Kidney (tissue), 14 donors: ENCODE measurements around the gene KRTAP6-2. TPM values are rescaled to one million over a fixed set of nuclear protein-coding genes. Genes with fewer than 3 reads are reported as not detected.

Experiments used
- DNase-seq, 5 donors: peaks; one replicate each; pipeline ENCODE4 v3.0.0-alpha.2; 2013 to 2020
- FAIRE-seq: peaks from 2 replicates; lab custom pipeline; 2012; peaks lifted over from hg19 to GRCh38; lab: Jason Lieb, UNC
- H3K27ac ChIP-seq, 2 donors: one replicate each; pipeline ENCODE4 v1.7.0; 2013; ENCODE audit warnings: low read depth in 2 of 2, low read length in 2 of 2, inconsistent platforms in 1 of 2
- H3K27me3 ChIP-seq: one replicate; pipeline ENCODE4 v1.7.1; 2013; ENCODE audit warnings: low read length, inconsistent platforms; ENCODE audit not compliant: control insufficient read depth, insufficient read depth
- H3K36me3 ChIP-seq, 3 donors: one replicate each; pipeline versions ENCODE4 v1.7.0 to v1.7.1; 2013; ENCODE audit warnings: low read length in 3 of 3, control low read depth in 1 of 3, inconsistent platforms in 1 of 3; ENCODE audit not compliant: insufficient read depth in 3 of 3, control insufficient read depth in 2 of 3
- H3K4me1 ChIP-seq, 3 donors: one replicate each; pipeline versions ENCODE4 v1.7.0 to v1.7.1; 2013; ENCODE audit warnings: low read length in 3 of 3, inconsistent platforms in 1 of 3, low read depth in 1 of 3; ENCODE audit not compliant: control insufficient read depth in 2 of 3, insufficient read depth in 2 of 3
- H3K4me3 ChIP-seq, 3 donors: one replicate each; pipeline versions ENCODE4 v1.7.0 to v1.8.1; 2013; ENCODE audit warnings: low read length in 3 of 3, control low read depth in 1 of 3, inconsistent platforms in 1 of 3
- H3K9ac ChIP-seq, 3 donors: one replicate each; pipeline versions ENCODE4 v1.7.0 to v1.7.1; 2013; ENCODE audit warnings: low read length in 3 of 3, control low read depth in 1 of 3, inconsistent platforms in 1 of 3
- H3K9me3 ChIP-seq, 3 donors: one replicate each; pipeline versions ENCODE4 v1.7.0 to v1.7.1; 2013; ENCODE audit warnings: low read length in 3 of 3, control low read depth in 1 of 3, inconsistent platforms in 1 of 3; ENCODE audit not compliant: control insufficient read depth in 2 of 3, insufficient read depth in 1 of 3
- CTCF ChIP-seq: IDR thresholded peaks from 3 replicates; pipeline ENCODE4 v1.5.1; 2012; ENCODE audit warnings: mild to moderate bottlenecking, moderate library complexity, borderline replicate concordance; ENCODE audit not compliant: insufficient read depth; ENCODE audit errors: extremely low read depth
- intact Hi-C: fragments of 100-400 bp; cut with DNase I; formaldehyde crosslinking; loops from one replicate; pipeline ENCODE4 v1.11.1; 2022
- polyA plus RNA-seq: library from polyadenylated mRNA; stranded (reverse); fragments of 350-450 nt; fragmentation: Illumina TruSeq; extraction: RNeasy Lipid Tissue Mini Kit (QIAGEN cat#74804); gene quantifications from one replicate; pipeline ENCODE4 v1.2.3, GENCODE V29; 2014; ENCODE audit warnings: low read depth, low replicate concordance; ENCODE audit not compliant: insufficient read depth
- total RNA-seq: library from RNA; stranded (reverse); fragmentation: NEBNext Ultra II Directional; extraction: Animal tissue kit (Norgen Biotek cat#: 25700); gene quantifications from one replicate; pipeline ENCODE4 v1.2.1, GENCODE V29; 2021
- donor health status: control.
- donor health status: control.
- donor health status: control.
- donor health status: control.
- donor health status: control.
- donor health status: DM: yes; HTN: yes; CAD: no.
- donor health status: Normal renal cell carcinoma (clear cell type).

The KRTAP6-2 gene
- total and polyA plus RNA-seq, 2 donors from 2014 or later = not detected

GRCh38 chr21:30590297-30590696 lies 8.4 kb downstream of the KRTAP6-2 start, which contains the start of gene KRTAP22-2:
KRTAP22-2 (minus strand) TSS chr21:30590397.
- no peak for TF ChIP-seq CTCF
- intact Hi-C loops = no loop called here
- FAIRE-seq (no peak), DNase-seq (no peak)
- Histone ChIP-seq H3K36me3 (no peaks in the 10 kb centered on the region), H3K4me1 (no peaks in the 10 kb centered on the region), H3K4me3 (no peak within 1 kb of the TSS), H3K27ac (no peak within 1 kb of the TSS), H3K27me3 (no peaks in the 10 kb centered on the region), H3K9me3 (peaks cover 0 to under 1% (median 0%) of the 10 kb centered on the region in 3 donors), H3K9ac (no peak within 1 kb of the TSS)

GRCh38 chr21:30582870-30583269 lies 15.8 kb downstream of the KRTAP6-2 start:
- Histone ChIP-seq H3K4me3 (no peak overlapping the region), H3K36me3 (no peaks in the 10 kb centered on the region), H3K9me3 (peaks cover 0 to 3% (median 0%) of the 10 kb centered on the region in 3 donors), H3K4me1 (no peaks in the 10 kb centered on the region), H3K27ac (no peak overlapping the region), H3K9ac (no peak overlapping the region), H3K27me3 (no peaks in the 10 kb centered on the region)
- FAIRE-seq = no peak
- intact Hi-C loops = no loop called here
- DNase-seq = no peak
- no peak for TF ChIP-seq CTCF

GRCh38 chr21:30580132-30580531 lies 18.6 kb downstream of the KRTAP6-2 start:
- Histone ChIP-seq H3K9ac (no peak overlapping the region), H3K9me3 (peaks cover 0 to under 1% (median 0%) of the 10 kb centered on the region in 3 donors), H3K4me1 (no peaks in the 10 kb centered on the region), H3K27me3 (no peaks in the 10 kb centered on the region), H3K27ac (no peak overlapping the region), H3K36me3 (no peaks in the 10 kb centered on the region), H3K4me3 (no peak overlapping the region)
- DNase-seq (no peak), FAIRE-seq (no peak)
- intact Hi-C loops = no loop called here
- no peak for TF ChIP-seq CTCF

GRCh38 chr21:30579346-30579745 lies 19.4 kb downstream of the KRTAP6-2 start:
- DNase-seq (no peak), FAIRE-seq (no peak)
- Histone ChIP-seq H3K36me3 (no peaks in the 10 kb centered on the region), H3K27ac (no peak overlapping the region), H3K9ac (no peak overlapping the region), H3K4me1 (no peaks in the 10 kb centered on the region), H3K4me3 (no peak overlapping the region), H3K9me3 (no peaks in the 10 kb centered on the region), H3K27me3 (no peaks in the 10 kb centered on the region)
- TF ChIP-seq CTCF = no peak
- intact Hi-C loops = no loop called here
